Brain microvascular endothelial cell (primary cell): ENCODE data around the gene EEFSEC.

Source experiments
- DNase-seq: peaks from one replicate; pipeline ENCODE4 v3.0.0-alpha.2; 2020
- H3K27ac ChIP-seq: fragments of 250-450 bp; sonication (Bioruptor Pico); 2 replicates; pipeline ENCODE4 v1.5.1; 2020; ENCODE audit warnings: mild to moderate bottlenecking, moderate library complexity
- H3K27me3 ChIP-seq: fragments of 250-450 bp; sonication (Bioruptor Pico); replicated peaks from 2 replicates; pipeline ENCODE4 v1.5.1; 2020; ENCODE audit warnings: mild to moderate bottlenecking
- H3K36me3 ChIP-seq: fragments of 250-450 bp; sonication (Bioruptor Pico); replicated peaks from 2 replicates; pipeline ENCODE4 v1.5.1; 2020; ENCODE audit warnings: mild to moderate bottlenecking
- H3K4me3 ChIP-seq: 2 replicates; pipeline ENCODE4 v1.5.1; 2011; ENCODE audit warnings: low read depth, mild to moderate bottlenecking, control low read depth, low read length, moderate library complexity
- in situ Hi-C: cut with HindIII; loops from 2 replicates; pipeline ENCODE4 v1.10.0; 2017; ENCODE audit warnings: low sequenced_read_pairs, low pct_ligation_motif_present
- TF ChIP-seq, protein P1 (sequence below): IDR thresholded peaks from 2 replicates; pipeline ENCODE4 v1.5.1; 2011; ENCODE audit warnings: low read depth, mild to moderate bottlenecking, moderate library complexity, low read length, control low read depth, inconsistent platforms; ENCODE audit errors: missing control alignments

Gene EEFSEC

DNA sequence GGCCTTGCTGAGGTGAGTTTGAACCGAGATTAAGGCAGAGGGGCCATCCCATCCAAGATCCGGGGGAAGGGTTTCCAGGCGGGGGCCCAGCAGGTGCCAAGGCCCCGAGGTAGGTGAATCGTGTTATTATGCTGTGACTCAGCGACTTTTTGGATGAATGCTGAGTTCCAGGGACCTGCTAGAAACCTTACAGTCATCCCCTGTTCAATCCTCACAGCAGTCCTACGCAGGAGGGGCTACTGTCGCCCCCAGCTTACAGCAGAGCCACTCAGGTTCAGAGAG, 272.5 kb downstream of the EEFSEC start:
- Histone ChIP-seq H3K27ac (no peak overlapping the region), H3K4me3 (no peak overlapping the region), H3K27me3 (peaks cover 24% of the 10 kb centered on the region), H3K36me3 (no peaks in the 10 kb centered on the region)
- in situ Hi-C loops, result no loop called here
- TF ChIP-seq, protein P1, sequence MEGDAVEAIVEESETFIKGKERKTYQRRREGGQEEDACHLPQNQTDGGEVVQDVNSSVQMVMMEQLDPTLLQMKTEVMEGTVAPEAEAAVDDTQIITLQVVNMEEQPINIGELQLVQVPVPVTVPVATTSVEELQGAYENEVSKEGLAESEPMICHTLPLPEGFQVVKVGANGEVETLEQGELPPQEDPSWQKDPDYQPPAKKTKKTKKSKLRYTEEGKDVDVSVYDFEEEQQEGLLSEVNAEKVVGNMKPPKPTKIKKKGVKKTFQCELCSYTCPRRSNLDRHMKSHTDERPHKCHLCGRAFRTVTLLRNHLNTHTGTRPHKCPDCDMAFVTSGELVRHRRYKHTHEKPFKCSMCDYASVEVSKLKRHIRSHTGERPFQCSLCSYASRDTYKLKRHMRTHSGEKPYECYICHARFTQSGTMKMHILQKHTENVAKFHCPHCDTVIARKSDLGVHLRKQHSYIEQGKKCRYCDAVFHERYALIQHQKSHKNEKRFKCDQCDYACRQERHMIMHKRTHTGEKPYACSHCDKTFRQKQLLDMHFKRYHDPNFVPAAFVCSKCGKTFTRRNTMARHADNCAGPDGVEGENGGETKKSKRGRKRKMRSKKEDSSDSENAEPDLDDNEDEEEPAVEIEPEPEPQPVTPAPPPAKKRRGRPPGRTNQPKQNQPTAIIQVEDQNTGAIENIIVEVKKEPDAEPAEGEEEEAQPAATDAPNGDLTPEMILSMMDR, result no peak
- DNase-seq, result no peak

DNA sequence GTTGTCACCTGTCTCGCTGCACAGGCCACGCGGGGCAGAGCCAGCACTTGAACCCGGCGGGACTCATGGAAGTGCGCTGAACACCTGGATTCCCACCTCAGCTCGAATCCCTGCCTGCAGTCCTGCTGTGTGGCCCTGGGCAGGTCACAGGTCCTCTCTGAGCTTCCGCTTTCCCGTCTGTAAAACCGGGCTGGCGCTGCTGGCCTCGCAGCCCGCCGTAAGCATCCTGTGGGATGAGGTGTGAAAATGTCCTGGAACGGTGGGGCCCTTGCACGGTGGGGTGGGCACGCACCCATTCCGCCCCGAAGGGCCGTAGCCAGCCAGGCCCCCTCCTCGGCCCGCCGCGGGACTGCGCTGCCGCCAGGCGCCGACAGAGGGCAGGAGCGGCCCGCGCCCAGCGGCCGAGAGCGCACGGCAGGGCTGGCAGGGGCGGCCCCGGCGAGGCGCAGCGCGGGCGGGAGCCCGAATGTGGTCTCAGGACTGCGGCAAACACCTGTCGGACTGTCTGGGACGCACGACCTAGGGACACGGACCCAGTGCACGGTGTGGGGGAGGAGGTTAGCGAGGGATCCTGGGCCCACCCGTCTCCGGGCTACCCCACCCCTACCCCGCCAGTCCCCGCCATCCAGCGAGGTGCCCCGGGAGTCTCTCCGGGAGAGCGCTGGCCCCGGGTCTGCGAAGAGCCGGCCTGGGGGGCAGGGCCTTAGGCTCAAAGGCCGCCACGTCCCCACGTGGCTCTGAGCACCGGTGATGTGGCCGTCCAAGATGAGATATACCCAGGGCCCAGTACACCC, 273.0 kb downstream of the EEFSEC start:
- in situ Hi-C loops, result no loop called here
- no peak for DNase-seq
- Histone ChIP-seq H3K4me3 (peak overlapping the region; percentile 26), H3K36me3 (no peaks in the 10 kb centered on the region), H3K27ac (no peak overlapping the region), H3K27me3 (peaks cover 28% of the 10 kb centered on the region)
- TF ChIP-seq, protein P1, result peak; percentile 46

DNA sequence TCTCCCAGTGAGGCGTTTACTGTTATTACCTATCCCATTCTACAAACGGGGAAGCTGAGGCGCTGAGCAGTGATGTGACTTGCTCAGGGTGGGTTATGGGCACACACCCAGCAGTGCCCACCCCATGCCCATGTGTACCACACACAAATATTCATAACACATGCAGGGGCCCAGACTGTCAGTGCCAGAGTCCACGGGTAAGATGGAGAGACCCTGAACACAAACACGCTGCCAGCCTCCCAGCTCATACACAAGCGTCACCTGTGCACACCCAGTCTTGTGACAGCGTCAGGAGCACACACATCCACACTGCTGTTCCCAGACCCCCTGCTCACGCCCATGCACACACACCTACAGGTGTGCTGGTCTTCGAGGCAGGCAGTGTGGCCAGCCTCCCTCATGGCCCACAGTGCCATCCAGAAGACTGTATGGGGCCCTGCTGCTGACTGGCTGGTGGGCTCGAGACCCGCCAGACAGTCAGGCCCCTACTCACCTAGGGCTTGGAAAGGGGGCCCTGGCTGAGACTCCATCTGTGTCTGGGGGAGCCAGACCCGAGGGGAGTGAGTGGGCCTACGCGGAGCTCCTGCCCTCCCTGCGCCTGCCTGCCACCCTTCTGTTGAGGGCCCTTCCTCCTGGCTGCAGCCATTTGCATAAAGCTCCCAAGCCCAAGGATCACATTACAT, 274.0 kb downstream of the EEFSEC start:
- Histone ChIP-seq H3K4me3 (no peak overlapping the region), H3K27me3 (peaks cover 31% of the 10 kb centered on the region), H3K27ac (no peak overlapping the region), H3K36me3 (no peaks in the 10 kb centered on the region)
- DNase-seq, result no peak
- in situ Hi-C loops, result no loop called here
- TF ChIP-seq, protein P1, result no peak

DNA sequence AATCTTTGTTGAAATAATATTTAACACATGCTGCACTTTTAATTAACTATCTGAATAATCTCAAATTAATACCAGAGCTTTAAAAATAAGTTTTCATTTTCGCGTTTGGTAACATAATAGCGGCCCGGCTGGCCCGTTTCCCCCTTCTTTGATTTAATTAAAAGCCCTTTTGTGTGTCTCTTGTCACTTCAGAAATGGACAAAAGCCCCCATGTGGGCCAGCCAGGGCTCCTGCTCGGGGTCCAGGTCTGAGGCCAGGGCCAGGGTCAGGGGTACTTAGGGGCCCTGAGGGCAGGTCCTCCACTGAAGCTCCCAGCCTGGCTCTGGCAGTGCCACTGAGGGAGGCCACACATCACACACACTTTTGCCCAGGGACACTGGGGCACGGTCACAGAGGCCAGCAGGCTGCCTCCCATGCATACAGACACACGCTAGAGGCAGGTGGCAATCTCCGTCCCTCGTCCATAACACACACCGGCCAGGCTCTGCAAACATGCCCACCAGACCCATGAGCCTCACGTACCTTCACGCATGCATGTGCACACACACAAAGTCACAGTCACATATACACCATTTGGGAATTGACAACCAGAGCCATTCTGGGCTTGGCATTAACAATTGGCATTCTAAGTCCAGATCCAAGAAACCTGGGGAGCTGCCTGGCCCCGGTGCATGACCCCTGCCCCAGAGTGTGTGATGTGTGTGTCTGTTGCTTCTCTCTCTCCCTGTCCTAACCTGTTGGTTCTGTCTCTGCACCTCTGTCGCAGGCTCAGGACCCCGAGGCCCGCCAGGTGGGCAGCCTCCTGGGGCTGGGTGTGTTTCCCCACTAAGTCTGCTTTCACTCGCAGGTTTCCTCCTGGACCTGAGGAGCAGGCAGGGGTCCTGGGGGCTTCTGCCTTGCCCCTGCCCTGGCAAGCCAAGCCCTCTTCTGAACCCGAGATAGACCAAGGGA, 274.9 kb downstream of the EEFSEC start:
- in situ Hi-C loops, result no loop called here
- TF ChIP-seq, protein P1, result no peak
- Histone ChIP-seq H3K27me3 (peaks cover 35% of the 10 kb centered on the region), H3K4me3 (no peak overlapping the region), H3K36me3 (no peaks in the 10 kb centered on the region), H3K27ac (no peak overlapping the region)
- DNase-seq, result no peak

DNA sequence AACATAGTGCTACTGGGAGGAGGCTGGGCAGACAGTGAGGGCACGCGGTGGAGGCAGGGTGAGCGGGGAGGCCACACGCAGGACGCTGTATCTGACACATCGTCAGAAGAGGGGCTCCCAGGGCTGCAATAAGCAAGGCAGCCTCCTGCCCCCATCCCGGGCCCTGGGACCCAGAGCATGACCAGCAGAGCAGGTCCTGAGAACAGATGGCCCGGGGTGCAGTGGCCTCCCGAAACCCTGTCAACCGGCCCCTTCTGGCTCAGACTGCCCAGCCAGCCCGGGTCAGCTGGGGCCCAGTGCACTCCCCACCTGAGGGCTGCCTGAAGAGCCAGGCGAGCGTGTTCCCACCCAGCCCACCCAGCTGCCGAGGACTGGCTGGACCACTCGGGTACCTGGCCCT, 276.0 kb downstream of the EEFSEC start:
- Histone ChIP-seq H3K27ac (no peak overlapping the region), H3K27me3 (peaks cover 46% of the 10 kb centered on the region), H3K4me3 (no peak overlapping the region), H3K36me3 (no peaks in the 10 kb centered on the region)
- no peak for DNase-seq
- TF ChIP-seq, protein P1, result no peak
- in situ Hi-C loops, result no loop called here
